Measurements from ENCODE around the gene LPIN3. TPM values are rescaled to one million over a fixed set of nuclear protein-coding genes. Genes with fewer than 3 reads are reported as not detected.

LPIN3 gene
- total and polyA plus RNA-seq, 2 of the 8 experiments (the other 6 are each of a cell fraction or from before 2014, with no cell fraction given): 3.7 to 3.9 TPM

DNA sequence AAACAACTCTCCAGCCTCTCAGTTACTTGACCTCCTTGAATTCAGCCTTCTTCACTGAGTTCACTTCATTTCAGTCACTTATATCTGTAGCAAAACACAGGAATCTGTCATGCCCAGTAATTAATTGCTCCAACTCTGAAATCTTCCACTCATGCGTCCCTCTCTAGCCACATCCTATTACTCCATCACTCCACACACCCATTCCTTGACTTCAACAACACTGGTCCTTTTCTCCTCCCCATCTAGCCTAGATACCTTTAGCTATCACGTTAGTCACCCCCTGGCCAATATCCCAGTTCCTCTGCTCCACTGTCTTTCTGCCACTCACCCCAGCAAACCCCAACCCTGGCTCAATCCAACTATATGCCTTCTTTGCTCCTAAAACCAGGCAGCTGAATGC, 30.8 kb upstream of the LPIN3 start:
- Histone ChIP-seq H4K91ac (replicated peaks; ENCODE audit: insufficient read length, low read length) (no peak overlapping the region), H2BK120ac (replicated peaks; ENCODE audit: low read depth, low read length) (no peak overlapping the region), H2AFZ (ENCODE audit: low read length) (no peak overlapping the region), H2BK5ac (ENCODE audit: low read depth, low read length) (no peak overlapping the region), H3K23me2 (ENCODE audit: low read depth, low read length) (no peaks in the 10 kb centered on the region; the same call in 1 of the 2 replicates), H3K27me3 (replicated peaks in 1 of 4; ENCODE audit: control insufficient read depth in 3 of 4, extremely low read depth in 1 of 4, insufficient read depth in 3 of 4, low read length in 3 of 4) (no peaks in the 10 kb centered on the region; a peak in 1 of 7 replicates), H3K18ac (ENCODE audit: extremely low read depth, low read length) (no peak overlapping the region), H3K79me1 (ENCODE audit: low read depth, low read length) (no peaks in the 10 kb centered on the region), H3K4ac (replicated peaks; ENCODE audit: insufficient read length, low read depth, low read length) (no peak overlapping the region), H3K79me2 (ENCODE audit: control insufficient read depth in 1 of 2, insufficient read depth in 2 of 2, low read length in 2 of 2) (no peaks in the 10 kb centered on the region), H3K36me3 (ENCODE audit: control insufficient read depth in 2 of 4, insufficient read depth in 4 of 4, low read length in 3 of 4) (no peaks in the 10 kb centered on the region), H3K4me3 (ENCODE audit: extremely low read depth in 1 of 4, insufficient read depth in 2 of 4, low read depth in 3 of 4, low read length in 4 of 4) (no peak overlapping the region), H3K9me3 (ENCODE audit: insufficient read depth in 2 of 2, low read depth in 1 of 2, low read length in 1 of 2) (0 out of 4 replicates have a peak, but pooled peaks cover 0 to 4% of the 10 kb centered on the region in 2 experiments), H3K23ac (ENCODE audit: insufficient read length) (no peak overlapping the region), H3K56ac (replicated peaks; ENCODE audit: insufficient read length, low read depth, low read length) (no peak overlapping the region), H3K14ac (ENCODE audit: insufficient read length) (no peak overlapping the region), H2AK5ac (ENCODE audit: low read depth, low read length) (no peak overlapping the region), H3K4me1 (replicated peaks in 1 of 4; ENCODE audit: control insufficient read depth in 3 of 4, insufficient read depth in 4 of 4, low read length in 3 of 4) (peaks cover 0 to 5% (median 0%) of the 10 kb centered on the region in 4 experiments; a peak in 3 of 7 replicates), H2BK12ac (ENCODE audit: low read depth, low read length) (no peak overlapping the region), H4K5ac (ENCODE audit: insufficient read length, low read depth, low read length) (no peak overlapping the region), H4K20me1 (replicated peaks in 1 of 2; ENCODE audit: control insufficient read depth in 1 of 2, insufficient read depth in 2 of 2, low read length in 2 of 2) (no peaks in the 10 kb centered on the region), H2BK20ac (ENCODE audit: low read length) (no peak overlapping the region), H3K9ac (replicated peaks in 1 of 4; ENCODE audit: extremely low read depth in 1 of 4, low read depth in 3 of 4, low read length in 3 of 4) (no peak overlapping the region), H2BK15ac (ENCODE audit: low read length) (no peak overlapping the region), H3K4me2 (ENCODE audit: insufficient read depth in 1 of 2, low read depth in 2 of 2, low read length in 2 of 2) (no peak overlapping the region), H3K27ac (ENCODE audit: low read depth, low read length) (no peak overlapping the region), H4K8ac (ENCODE audit: extremely low read depth, insufficient read depth, low read length) (no peak overlapping the region)
- POLR2A ChIA-PET (ENCODE audit: partially characterized antibody): no interaction called here
- DNase-seq (ENCODE audit: low read depth in 1 of 2, low spot score in 2 of 2): no peak
- 81 to 100% methylated on average over 1 to 2 of the region's 2 CpGs for WGBS, 2 experiments (ENCODE audit: extremely low coverage in 1 of 2, insufficient coverage in 1 of 2, insufficient read length in 1 of 2, insufficient replicate concordance in 2 of 2, low coverage in 1 of 2, low lambda C conversion rate in 2 of 2, missing lambda C conversion rate in 1 of 2)
- no peak for FAIRE-seq
- CTCF ChIA-PET (ENCODE audit: partially characterized antibody): interaction anchor here (0.6 kb wide), 1 partner anchor 171 kb away, joined by 4 read pairs; no protein-coding TSS in a partner anchor
- TF ChIP-seq, protein P1, sequence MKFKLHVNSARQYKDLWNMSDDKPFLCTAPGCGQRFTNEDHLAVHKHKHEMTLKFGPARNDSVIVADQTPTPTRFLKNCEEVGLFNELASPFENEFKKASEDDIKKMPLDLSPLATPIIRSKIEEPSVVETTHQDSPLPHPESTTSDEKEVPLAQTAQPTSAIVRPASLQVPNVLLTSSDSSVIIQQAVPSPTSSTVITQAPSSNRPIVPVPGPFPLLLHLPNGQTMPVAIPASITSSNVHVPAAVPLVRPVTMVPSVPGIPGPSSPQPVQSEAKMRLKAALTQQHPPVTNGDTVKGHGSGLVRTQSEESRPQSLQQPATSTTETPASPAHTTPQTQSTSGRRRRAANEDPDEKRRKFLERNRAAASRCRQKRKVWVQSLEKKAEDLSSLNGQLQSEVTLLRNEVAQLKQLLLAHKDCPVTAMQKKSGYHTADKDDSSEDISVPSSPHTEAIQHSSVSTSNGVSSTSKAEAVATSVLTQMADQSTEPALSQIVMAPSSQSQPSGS (IDR thresholded peaks at IDR 0.05; ENCODE audit: low read length): no peak
- TF ChIP-seq SIN3A (conservative IDR thresholded peaks at IDR 0.05 in 1 of 2, IDR thresholded peaks at IDR 0.05 in 1 of 2; ENCODE audit: low read depth in 1 of 2, low read length in 2 of 2) (no peak), CEBPB (IDR thresholded peaks at IDR 0.05; ENCODE audit: low read depth, low read length) (no peak), NRF1 (IDR thresholded peaks at IDR 0.05; ENCODE audit: low read depth, low read length) (no peak), GABPA (IDR thresholded peaks at IDR 0.05; ENCODE audit: borderline replicate concordance, insufficient read depth, low read length) (no peak)

Measured in H1 (cell line).